A673 (cell line): Measurements from ENCODE around the gene CASZ1. TPM values are rescaled to one million over a fixed set of nuclear protein-coding genes. Genes with fewer than 3 reads are reported as not detected.
A peak's percentile ranks its signal among the peaks of the same experiment; 100 is the strongest.

ENCODE experiments used
- BruUV-seq: library from RNA; stranded (reverse); fragments of 400-500 nt; replicated peaks from 2 replicates; lab custom pipeline; 2021; lab: Mats Ljungman, UMichigan
- CTCF ChIA-PET: fragments of 300-600 bp; sonication (Branson Sonifier 250); formaldehyde crosslinking; loops from one replicate; lab custom pipeline; 2022; ENCODE audit warnings: antibody characterized with exemption; lab: Charles Lee
- POLR2A ChIA-PET: fragments of 300-600 bp; sonication (Branson Sonifier 250); formaldehyde crosslinking; loops from one replicate; lab custom pipeline; 2022; ENCODE audit warnings: antibody characterized with exemption; ENCODE audit not compliant: low non-redundant PET; lab: Charles Lee
- DNase-seq: peaks from one replicate; pipeline ENCODE4 v3.0.0-alpha.2; 2015; ENCODE audit warnings: low spot score
- H3K27ac ChIP-seq: fragments of 200-600 bp; sonication (generic); 2 replicates; pipeline ENCODE4 v1.5.1; 2016; ENCODE audit warnings: mixed run types, low read depth, mild to moderate bottlenecking, mixed read lengths, antibody characterized with exemption, low read length; ENCODE audit not compliant: poor library complexity, severe bottlenecking
- H3K27me3 ChIP-seq: fragments of 200-600 bp; sonication (generic); replicated peaks from 2 replicates; pipeline ENCODE4 v1.6.1; 2017; ENCODE audit warnings: mixed run types, low read depth, mild to moderate bottlenecking, mixed read lengths, antibody characterized with exemption, low read length; ENCODE audit not compliant: insufficient read depth, poor library complexity
- H3K36me3 ChIP-seq: fragments of 200-600 bp; sonication (generic); 2 replicates; pipeline ENCODE4 v1.6.1; 2016; ENCODE audit warnings: mixed run types, mild to moderate bottlenecking, mixed read lengths, antibody characterized with exemption, low read length; ENCODE audit not compliant: insufficient read depth, poor library complexity, severe bottlenecking
- H3K4me1 ChIP-seq: fragments of 200-600 bp; sonication (generic); 2 replicates; pipeline ENCODE4 v1.6.1; 2017; ENCODE audit warnings: mixed run types, mild to moderate bottlenecking, mixed read lengths, antibody characterized with exemption, low read length; ENCODE audit not compliant: insufficient read depth, poor library complexity, severe bottlenecking
- H3K4me3 ChIP-seq: fragments of 200-600 bp; sonication (generic); 2 replicates; pipeline ENCODE4 v1.5.1; 2016; ENCODE audit warnings: low read depth, mixed run types, mild to moderate bottlenecking, mixed read lengths, low read length; ENCODE audit not compliant: poor library complexity, severe bottlenecking
- H3K9me3 ChIP-seq: fragments of 200-600 bp; sonication (generic); 2 replicates; pipeline ENCODE4 v1.6.1; 2016; ENCODE audit warnings: mixed run types, low read depth, mild to moderate bottlenecking, mixed read lengths, antibody characterized with exemption, low read length; ENCODE audit not compliant: poor library complexity, severe bottlenecking
- EZH2 ChIP-seq: fragments of 200-600 bp; sonication (generic); IDR thresholded peaks from 2 replicates; pipeline ENCODE4 v1.6.1; 2017; ENCODE audit warnings: borderline replicate concordance, low read depth, mild to moderate bottlenecking, mixed read lengths, antibody characterized with exemption, low read length; ENCODE audit not compliant: poor library complexity, severe bottlenecking
- intact Hi-C: fragments of 100-400 bp; cut with micrococcal nuclease; formaldehyde crosslinking; loops from one replicate; pipeline ENCODE4 v1.10.0; 2022; ENCODE audit not compliant: unreplicated experiment
- total RNA-seq: library from RNA; stranded (reverse); gene quantifications from 2 replicates; pipeline ENCODE4 v1.2.3, GENCODE V29; 2021
- TF ChIP-seq, protein P1 (sequence below): fragments of 300-800, 200-600 bp; sonication (generic); conservative IDR thresholded peaks from 2 replicates; pipeline ENCODE4 v1.5.1; 2017; ENCODE audit warnings: low read depth, mild to moderate bottlenecking, antibody characterized with exemption, low read length, moderate library complexity, mixed read lengths

Gene CASZ1
- total RNA-seq, 1 experiment from 2014 or later = 1.9 TPM

DNA sequence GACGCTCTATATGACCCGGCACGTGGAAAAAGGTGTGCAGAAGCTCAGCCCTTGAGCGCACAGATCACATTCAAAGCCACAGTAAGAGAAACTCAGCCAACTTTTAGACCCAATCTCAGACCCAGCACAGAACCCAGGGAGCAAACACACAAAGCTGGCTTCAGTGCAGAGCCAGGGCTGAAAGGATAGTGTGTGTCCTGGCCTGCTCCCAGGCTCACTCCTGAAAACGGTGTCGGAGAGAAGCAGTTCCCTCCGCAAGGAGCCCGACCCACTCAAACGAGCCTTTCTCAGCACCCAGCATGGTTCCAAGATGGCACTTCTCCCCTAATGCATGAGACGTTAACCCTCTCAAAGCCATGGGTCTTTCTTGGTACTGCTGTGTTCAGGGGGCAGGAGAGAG is 39.6 kb downstream of the CASZ1 start:
- ChIA-PET CTCF (no interaction called here), POLR2A (no interaction called here)
- intact Hi-C loops = no loop called here
- Histone ChIP-seq H3K36me3 (no peaks in the 10 kb centered on the region), H3K27ac (no peak overlapping the region), H3K4me1 (peaks cover 9% of the 10 kb centered on the region), H3K4me3 (no peak overlapping the region), H3K9me3 (no peaks in the 10 kb centered on the region), H3K27me3 (no peaks in the 10 kb centered on the region)
- no TSS peak for BruUV-seq
- DNase-seq = no peak
- TF ChIP-seq EZH2 = no peak
- TF ChIP-seq, protein P1, sequence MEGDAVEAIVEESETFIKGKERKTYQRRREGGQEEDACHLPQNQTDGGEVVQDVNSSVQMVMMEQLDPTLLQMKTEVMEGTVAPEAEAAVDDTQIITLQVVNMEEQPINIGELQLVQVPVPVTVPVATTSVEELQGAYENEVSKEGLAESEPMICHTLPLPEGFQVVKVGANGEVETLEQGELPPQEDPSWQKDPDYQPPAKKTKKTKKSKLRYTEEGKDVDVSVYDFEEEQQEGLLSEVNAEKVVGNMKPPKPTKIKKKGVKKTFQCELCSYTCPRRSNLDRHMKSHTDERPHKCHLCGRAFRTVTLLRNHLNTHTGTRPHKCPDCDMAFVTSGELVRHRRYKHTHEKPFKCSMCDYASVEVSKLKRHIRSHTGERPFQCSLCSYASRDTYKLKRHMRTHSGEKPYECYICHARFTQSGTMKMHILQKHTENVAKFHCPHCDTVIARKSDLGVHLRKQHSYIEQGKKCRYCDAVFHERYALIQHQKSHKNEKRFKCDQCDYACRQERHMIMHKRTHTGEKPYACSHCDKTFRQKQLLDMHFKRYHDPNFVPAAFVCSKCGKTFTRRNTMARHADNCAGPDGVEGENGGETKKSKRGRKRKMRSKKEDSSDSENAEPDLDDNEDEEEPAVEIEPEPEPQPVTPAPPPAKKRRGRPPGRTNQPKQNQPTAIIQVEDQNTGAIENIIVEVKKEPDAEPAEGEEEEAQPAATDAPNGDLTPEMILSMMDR = no peak

- Histone ChIP-seq H3K4me3 (no peak overlapping the region), H3K9me3 (no peaks in the 10 kb centered on the region), H3K27me3 (no peaks in the 10 kb centered on the region), H3K4me1 (peaks cover 9% of the 10 kb centered on the region), H3K27ac (no peak overlapping the region), H3K36me3 (no peaks in the 10 kb centered on the region)
- ChIA-PET CTCF (no interaction called here), POLR2A (no interaction called here)
- BruUV-seq = no TSS peak
- intact Hi-C loops = no loop called here
- DNase-seq = peak; percentile 78
- TF ChIP-seq, protein P1 = no peak
- TF ChIP-seq EZH2 = no peak
Measured at GRCh38 chr1:10755970-10756521, 40.4 kb downstream of the CASZ1 start.

GRCh38 chr1:10754568-10755329 is 41.7 kb downstream of the CASZ1 start:
- TF ChIP-seq, protein P1 = no peak
- TF ChIP-seq EZH2 = no peak
- H3K9me3 ChIP-seq = no peaks in the 10 kb centered on the region
- POLR2A ChIA-PET = no interaction called here
- no peaks in the 10 kb centered on the region for H3K36me3 ChIP-seq
- no peak overlapping the region for H3K27ac ChIP-seq
- H3K4me1 ChIP-seq = peaks cover 9% of the 10 kb centered on the region
- CTCF ChIA-PET = no interaction called here
- no peak for DNase-seq
- no peaks in the 10 kb centered on the region for H3K27me3 ChIP-seq
- no peak overlapping the region for H3K4me3 ChIP-seq
- BruUV-seq = no TSS peak
- intact Hi-C loops = no loop called here
